PFSK-1 (cell line): Measurements from ENCODE around the gene PARN.

Source experiments
- FOXP2 ChIP-seq: optimal IDR thresholded peaks from 2 replicates; pipeline ENCODE3; 2011; ENCODE audit warnings: borderline replicate concordance, control low read depth, inconsistent platforms; ENCODE audit not compliant: insufficient read depth; ENCODE audit errors: extremely low read length, extremely low read depth
- POLR2AphosphoS5 ChIP-seq: IDR thresholded peaks from 2 replicates; pipeline ENCODE4 v1.6.1; 2012; ENCODE audit warnings: low read depth, mild to moderate bottlenecking, control low read depth, low read length, moderate library complexity
- SIN3A ChIP-seq: IDR thresholded peaks from 2 replicates; pipeline ENCODE4 v1.6.1; 2012; ENCODE audit warnings: mild to moderate bottlenecking, low read length, moderate library complexity, borderline replicate concordance; ENCODE audit not compliant: insufficient read depth
- TAF1 ChIP-seq: IDR thresholded peaks from 2 replicates; pipeline ENCODE4 v1.6.1; 2012; ENCODE audit warnings: low read length, control low read depth, borderline replicate concordance; ENCODE audit not compliant: insufficient read depth
- TF ChIP-seq, protein P1 (sequence below), 2 experiments: IDR thresholded peaks; 2 replicates each; pipeline versions ENCODE4 v1.6.1 to v1.8.0; 2011 to 2012; ENCODE audit warnings: low read depth in 2 of 2, low read length in 2 of 2, control low read depth in 1 of 2, inconsistent platforms in 1 of 2, mild to moderate bottlenecking in 1 of 2, moderate library complexity in 1 of 2; ENCODE audit not compliant: insufficient read depth in 1 of 2

The PARN gene

DNA sequence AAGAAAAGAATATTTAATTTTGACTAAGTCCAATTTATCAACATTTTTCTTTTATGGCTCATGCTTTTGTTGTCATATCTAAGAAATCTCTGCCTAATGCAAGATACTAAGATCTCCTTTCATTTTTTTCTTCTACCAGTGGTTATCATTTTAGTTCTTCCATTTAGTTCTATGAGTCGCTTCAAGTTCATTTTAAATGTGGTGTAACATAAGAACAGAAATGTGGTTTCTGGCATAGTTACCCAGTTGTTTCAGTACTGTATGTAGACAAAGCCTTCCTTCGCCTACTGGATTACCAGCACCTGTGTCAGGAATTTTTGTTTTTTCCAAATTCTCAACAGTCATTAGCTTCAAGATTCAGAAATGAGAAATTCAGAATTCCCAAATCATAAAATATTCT, 175.7 kb downstream of the PARN start:
- TF ChIP-seq FOXP2 (no peak), SIN3A (no peak), TAF1 (no peak), POLR2AphosphoS5 (no peak)
- TF ChIP-seq, protein P1, sequence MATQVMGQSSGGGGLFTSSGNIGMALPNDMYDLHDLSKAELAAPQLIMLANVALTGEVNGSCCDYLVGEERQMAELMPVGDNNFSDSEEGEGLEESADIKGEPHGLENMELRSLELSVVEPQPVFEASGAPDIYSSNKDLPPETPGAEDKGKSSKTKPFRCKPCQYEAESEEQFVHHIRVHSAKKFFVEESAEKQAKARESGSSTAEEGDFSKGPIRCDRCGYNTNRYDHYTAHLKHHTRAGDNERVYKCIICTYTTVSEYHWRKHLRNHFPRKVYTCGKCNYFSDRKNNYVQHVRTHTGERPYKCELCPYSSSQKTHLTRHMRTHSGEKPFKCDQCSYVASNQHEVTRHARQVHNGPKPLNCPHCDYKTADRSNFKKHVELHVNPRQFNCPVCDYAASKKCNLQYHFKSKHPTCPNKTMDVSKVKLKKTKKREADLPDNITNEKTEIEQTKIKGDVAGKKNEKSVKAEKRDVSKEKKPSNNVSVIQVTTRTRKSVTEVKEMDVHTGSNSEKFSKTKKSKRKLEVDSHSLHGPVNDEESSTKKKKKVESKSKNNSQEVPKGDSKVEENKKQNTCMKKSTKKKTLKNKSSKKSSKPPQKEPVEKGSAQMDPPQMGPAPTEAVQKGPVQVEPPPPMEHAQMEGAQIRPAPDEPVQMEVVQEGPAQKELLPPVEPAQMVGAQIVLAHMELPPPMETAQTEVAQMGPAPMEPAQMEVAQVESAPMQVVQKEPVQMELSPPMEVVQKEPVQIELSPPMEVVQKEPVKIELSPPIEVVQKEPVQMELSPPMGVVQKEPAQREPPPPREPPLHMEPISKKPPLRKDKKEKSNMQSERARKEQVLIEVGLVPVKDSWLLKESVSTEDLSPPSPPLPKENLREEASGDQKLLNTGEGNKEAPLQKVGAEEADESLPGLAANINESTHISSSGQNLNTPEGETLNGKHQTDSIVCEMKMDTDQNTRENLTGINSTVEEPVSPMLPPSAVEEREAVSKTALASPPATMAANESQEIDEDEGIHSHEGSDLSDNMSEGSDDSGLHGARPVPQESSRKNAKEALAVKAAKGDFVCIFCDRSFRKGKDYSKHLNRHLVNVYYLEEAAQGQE (IDR thresholded peaks at IDR 0.05; ENCODE audit: insufficient read depth in 1 of 2, low read depth in 2 of 2, low read length in 2 of 2), result no peak

DNA sequence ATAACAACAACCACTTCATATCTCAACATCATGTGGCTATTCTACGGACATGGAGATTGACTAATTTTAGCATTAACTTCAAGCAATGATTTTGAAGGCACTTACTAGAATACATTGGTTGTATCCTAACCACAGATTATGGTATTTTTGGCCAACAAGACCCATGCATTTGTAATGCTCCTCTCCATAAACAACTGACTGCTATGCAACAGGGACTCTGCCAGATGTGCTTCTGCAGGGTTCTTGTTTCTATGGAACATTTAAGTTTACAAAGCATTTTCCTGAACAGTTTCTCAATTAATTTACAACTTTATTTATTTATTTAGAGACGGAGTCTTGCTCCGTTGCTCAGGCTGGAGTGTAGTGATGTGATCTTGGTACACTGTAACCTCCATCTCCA, 178.0 kb downstream of the PARN start:
- TF ChIP-seq FOXP2 (no peak), POLR2AphosphoS5 (no peak), SIN3A (no peak), TAF1 (no peak)
- TF ChIP-seq, protein P1 (IDR thresholded peaks at IDR 0.05; ENCODE audit: insufficient read depth in 1 of 2, low read depth in 2 of 2, low read length in 2 of 2), result no peak

DNA sequence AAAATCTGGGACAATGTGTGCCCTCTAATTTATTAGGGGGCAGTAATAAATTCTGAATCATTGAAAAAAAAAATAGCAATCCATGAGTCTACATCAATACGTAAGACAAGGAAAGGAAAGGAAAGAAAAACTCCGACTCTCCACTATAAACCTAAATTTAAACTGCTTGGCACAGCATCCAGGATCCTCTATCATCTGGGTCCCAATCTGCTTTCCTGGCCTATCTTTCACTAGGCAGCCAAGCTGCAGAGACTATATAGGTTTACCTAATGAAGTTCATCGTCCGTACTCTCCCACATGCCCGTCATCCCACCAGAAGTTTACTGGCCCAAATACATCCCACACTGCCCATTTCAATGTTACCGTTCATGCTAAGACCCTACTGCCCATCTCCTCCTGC, 179.2 kb downstream of the PARN start:
- no peak for TF ChIP-seq POLR2AphosphoS5

DNA sequence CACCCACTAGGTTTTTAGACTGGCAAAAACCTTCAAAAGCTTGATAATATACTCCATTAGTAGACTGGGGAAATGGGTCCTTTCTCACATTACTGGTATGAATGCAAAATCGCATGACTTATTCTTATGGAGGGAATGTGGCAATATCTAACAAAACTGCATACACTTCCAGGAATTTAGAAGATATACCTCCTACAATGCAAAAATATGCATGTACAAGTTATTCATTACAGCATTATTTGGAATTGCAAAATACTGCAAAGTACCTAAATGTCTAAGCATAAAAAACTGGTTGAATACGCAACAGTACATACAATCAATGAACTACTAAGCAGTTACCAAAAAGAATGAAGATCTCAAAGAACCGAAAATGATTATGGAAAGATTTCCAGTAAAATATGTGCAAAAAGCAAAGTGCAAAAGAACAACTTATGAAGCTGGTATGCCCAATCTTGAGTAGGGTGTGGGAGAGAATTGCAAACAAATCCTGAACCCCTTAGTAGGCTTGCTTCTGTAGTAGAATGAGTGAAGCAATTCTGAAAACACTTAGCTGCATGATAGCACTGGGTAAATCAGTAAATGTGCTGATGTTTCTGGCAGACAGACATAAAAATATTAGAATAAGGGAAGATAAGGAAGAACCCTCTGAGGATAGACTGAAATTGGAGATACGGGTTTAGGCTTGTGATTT, 180.1 kb downstream of the PARN start:
- no peak for TF ChIP-seq TAF1

DNA sequence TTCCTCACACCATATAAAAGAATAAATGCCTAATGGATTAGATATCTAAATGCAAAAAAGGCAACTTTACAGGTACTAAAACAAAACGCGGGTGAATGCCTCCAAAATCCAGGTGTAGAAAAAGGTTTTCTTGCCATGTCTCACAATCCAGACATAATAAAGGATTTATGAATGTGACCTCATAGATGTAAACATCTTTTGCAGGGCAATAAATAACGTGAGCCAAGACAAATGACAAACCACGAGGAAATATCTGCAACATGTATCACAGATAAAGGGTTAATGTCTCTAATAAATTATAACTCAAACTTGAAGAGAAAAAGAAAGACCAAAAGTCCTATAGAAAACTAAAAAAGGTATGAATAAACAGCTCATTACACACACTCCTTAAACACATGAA, 180.7 kb downstream of the PARN start:
- TF ChIP-seq, protein P1 (IDR thresholded peaks at IDR 0.05; ENCODE audit: insufficient read depth in 1 of 2, low read depth in 2 of 2, low read length in 2 of 2), result no peak
- TF ChIP-seq FOXP2, result no peak
- no peak for TF ChIP-seq POLR2AphosphoS5
- TF ChIP-seq SIN3A, result no peak
- TF ChIP-seq TAF1, result no peak

DNA sequence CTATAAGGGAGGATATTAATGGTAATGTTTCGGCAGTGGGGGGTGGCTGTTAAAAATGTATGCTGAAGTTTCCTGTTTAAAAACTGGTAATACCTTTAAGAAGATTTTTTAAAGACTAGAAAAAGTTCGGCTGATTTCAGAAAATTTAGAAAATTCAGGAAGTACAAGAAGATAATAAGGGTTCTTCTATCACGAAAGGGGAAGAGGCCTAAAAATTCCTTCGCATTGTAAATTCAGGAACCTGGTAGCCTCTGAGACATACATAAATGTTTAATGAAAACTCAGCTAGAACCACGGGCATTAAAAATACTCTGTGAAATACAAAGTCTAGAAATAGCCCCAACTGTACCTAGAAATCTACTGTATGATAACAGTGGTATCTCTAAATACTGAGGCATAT, 181.2 kb downstream of the PARN start:
- TF ChIP-seq SIN3A (no peak), FOXP2 (no peak), POLR2AphosphoS5 (no peak), TAF1 (no peak)
- TF ChIP-seq, protein P1 (IDR thresholded peaks at IDR 0.05; ENCODE audit: insufficient read depth in 1 of 2, low read depth in 2 of 2, low read length in 2 of 2), result no peak
